Measurements from ENCODE around the gene DHRS12. TPM values are rescaled to one million over a fixed set of nuclear protein-coding genes. Genes with fewer than 3 reads are reported as not detected.

DHRS12 gene
- total RNA-seq, 1 experiment from 2014 or later, result 8.8 TPM

DNA sequence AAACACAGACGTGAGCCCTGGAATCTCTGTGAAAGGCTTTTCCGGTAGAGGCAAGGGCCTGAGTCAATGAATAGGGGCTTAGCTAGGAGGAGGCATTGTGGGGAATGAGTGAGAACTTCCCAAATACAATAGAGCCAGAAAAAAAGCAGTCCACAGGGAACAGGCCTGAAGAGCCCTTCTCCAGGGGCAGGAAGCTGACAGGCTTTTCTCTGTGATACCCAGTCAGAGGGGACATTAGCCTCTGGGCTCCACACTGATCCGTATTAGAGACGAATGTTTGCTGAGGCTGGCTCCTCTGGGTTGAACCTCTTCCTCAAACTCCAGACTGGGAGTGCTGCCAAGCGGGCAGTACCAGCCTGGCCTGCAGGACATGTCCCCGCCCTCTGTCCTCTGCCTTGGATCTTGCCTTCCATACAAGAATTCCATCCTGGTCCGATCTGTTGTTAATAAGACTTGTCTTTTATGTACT lies 2.3 kb downstream of the DHRS12 start:
- H2AK5ac ChIP-seq (ENCODE audit: insufficient read length, low read length), result no peak overlapping the region
- no peak overlapping the region for H2BK5ac ChIP-seq (ENCODE audit: insufficient read length, low read length)
- no peaks in the 10 kb centered on the region for H4K20me1 ChIP-seq (ENCODE audit: control insufficient read depth, insufficient read depth, insufficient read length)
- DNase-seq, result no peak
- no peak overlapping the region for H3K23ac ChIP-seq (ENCODE audit: insufficient read length, low read depth, low read length)
- no peak overlapping the region for H4K91ac ChIP-seq (ENCODE audit: insufficient read length, low read depth, low read length)
- Mint-ChIP-seq H3K36me3 (ENCODE audit: insufficient read depth in 1 of 3, low read depth in 3 of 3) (peaks cover 0 to 2% (median 2%) of the 10 kb centered on the region in 3 experiments; a peak in 2 of 7 replicates), H3K27ac (peak overlapping the region; percentile 46 to 91 (median 89); a peak in 5 of 7 replicates), H3K9me3 (no peaks in the 10 kb centered on the region), H3K4me3 (peak overlapping the region in 1 of 2 experiments; percentile 89; a peak in 1 of 5 replicates), H3K27me3 (ENCODE audit: low read depth) (no peaks in the 10 kb centered on the region), H3K4me1 (peaks cover 57 to 69% of the 10 kb centered on the region in 2 experiments)
- H3K9me3 ChIP-seq (ENCODE audit: control insufficient read depth, low read depth, low read length), result no peaks in the 10 kb centered on the region
- no peak overlapping the region for H2BK20ac ChIP-seq (ENCODE audit: low read depth, low read length, poor library complexity, severe bottlenecking)
- no peak overlapping the region for H3K56ac ChIP-seq (ENCODE audit: insufficient read length, low read depth, low read length)
- no peaks in the 10 kb centered on the region for H3K27me3 ChIP-seq (ENCODE audit: insufficient read depth, low read length)
- H3K79me2 ChIP-seq (ENCODE audit: insufficient read depth, low read length), result no peaks in the 10 kb centered on the region
- no peak overlapping the region for H2BK15ac ChIP-seq (ENCODE audit: low read depth, low read length)
- no peak overlapping the region for H2AFZ ChIP-seq (ENCODE audit: low read length)
- H3K4me1 ChIP-seq (ENCODE audit: insufficient read depth, low read length), result peaks cover 3% of the 10 kb centered on the region; the same call in 1 of the 2 replicates
- H3K23me2 ChIP-seq (ENCODE audit: insufficient read length, low read depth, low read length, poor library complexity, severe bottlenecking), result peaks cover 4% of the 10 kb centered on the region
- H4K5ac ChIP-seq (ENCODE audit: insufficient read length, low read depth, low read length), result no peak overlapping the region
- no peak overlapping the region for H2BK12ac ChIP-seq (ENCODE audit: insufficient read length, low read depth, low read length)
- H3T11ph ChIP-seq (ENCODE audit: low read length), result no peak overlapping the region
- no peak overlapping the region for H3K27ac ChIP-seq (ENCODE audit: insufficient read length, low read depth, low read length)
- TF ChIP-seq, protein P1, sequence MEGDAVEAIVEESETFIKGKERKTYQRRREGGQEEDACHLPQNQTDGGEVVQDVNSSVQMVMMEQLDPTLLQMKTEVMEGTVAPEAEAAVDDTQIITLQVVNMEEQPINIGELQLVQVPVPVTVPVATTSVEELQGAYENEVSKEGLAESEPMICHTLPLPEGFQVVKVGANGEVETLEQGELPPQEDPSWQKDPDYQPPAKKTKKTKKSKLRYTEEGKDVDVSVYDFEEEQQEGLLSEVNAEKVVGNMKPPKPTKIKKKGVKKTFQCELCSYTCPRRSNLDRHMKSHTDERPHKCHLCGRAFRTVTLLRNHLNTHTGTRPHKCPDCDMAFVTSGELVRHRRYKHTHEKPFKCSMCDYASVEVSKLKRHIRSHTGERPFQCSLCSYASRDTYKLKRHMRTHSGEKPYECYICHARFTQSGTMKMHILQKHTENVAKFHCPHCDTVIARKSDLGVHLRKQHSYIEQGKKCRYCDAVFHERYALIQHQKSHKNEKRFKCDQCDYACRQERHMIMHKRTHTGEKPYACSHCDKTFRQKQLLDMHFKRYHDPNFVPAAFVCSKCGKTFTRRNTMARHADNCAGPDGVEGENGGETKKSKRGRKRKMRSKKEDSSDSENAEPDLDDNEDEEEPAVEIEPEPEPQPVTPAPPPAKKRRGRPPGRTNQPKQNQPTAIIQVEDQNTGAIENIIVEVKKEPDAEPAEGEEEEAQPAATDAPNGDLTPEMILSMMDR (conservative IDR thresholded peaks at IDR 0.05), result no peak
- no peak overlapping the region for H3K9ac ChIP-seq (ENCODE audit: extremely low read depth, insufficient read length, low read length)
- no peak overlapping the region for H3K18ac ChIP-seq (ENCODE audit: insufficient read length, low read depth, low read length)
- no peak overlapping the region for H3K4me2 ChIP-seq (ENCODE audit: insufficient read depth, insufficient read length, low read length)
- H3K14ac ChIP-seq (ENCODE audit: insufficient read depth, low read length), result no peak overlapping the region
- H2BK120ac ChIP-seq (ENCODE audit: low read depth, low read length, poor library complexity, severe bottlenecking), result no peak overlapping the region
- no peak overlapping the region for H4K8ac ChIP-seq (replicated peaks; ENCODE audit: insufficient read length, low read depth, low read length)
- no peaks in the 10 kb centered on the region for H3K79me1 ChIP-seq (ENCODE audit: insufficient read depth, low read depth, low read length, poor library complexity, severe bottlenecking)
- no CpG with 5 or more reads among the region's 7 CpGs for WGBS (ENCODE audit: extremely low coverage, insufficient read length, low lambda C conversion rate)
- no peak overlapping the region for H3K4ac ChIP-seq (ENCODE audit: low read depth, low read length)
